Fibroblast of skin of left quadriceps (primary cell): ENCODE results near the gene FGF14.
A peak's percentile ranks its signal among the peaks of the same experiment; 100 is the strongest.

Experiments used
- DNase-seq, 2 experiments: peaks; one replicate each; pipeline ENCODE4 v3.0.0-alpha.2; 2013; ENCODE audit warnings: low read depth in 2 of 2

FGF14 gene

DNA sequence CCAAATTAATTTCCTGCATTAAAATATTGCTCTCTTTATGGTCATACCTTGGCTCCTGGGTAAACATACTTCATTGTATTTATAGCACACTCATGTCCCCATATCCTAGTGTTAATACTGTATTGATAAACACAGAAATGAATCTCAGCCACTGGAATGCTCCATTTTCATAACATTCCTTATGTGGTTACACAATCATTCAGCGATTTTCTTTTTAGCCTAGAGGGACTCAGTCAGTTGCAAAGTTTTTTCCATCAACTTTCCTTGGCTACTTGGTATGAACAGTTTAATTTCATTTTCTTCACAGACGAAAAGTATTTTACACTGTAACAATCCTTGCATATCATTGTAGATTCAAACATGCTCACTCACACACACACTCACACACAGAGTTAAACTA, 471.5 kb downstream of the FGF14 start:
- DNase-seq: no peak

GRCh38 chr13:101925731-101926130, 476.1 kb downstream of the FGF14 start:
- DNase-seq: no peak

DNA sequence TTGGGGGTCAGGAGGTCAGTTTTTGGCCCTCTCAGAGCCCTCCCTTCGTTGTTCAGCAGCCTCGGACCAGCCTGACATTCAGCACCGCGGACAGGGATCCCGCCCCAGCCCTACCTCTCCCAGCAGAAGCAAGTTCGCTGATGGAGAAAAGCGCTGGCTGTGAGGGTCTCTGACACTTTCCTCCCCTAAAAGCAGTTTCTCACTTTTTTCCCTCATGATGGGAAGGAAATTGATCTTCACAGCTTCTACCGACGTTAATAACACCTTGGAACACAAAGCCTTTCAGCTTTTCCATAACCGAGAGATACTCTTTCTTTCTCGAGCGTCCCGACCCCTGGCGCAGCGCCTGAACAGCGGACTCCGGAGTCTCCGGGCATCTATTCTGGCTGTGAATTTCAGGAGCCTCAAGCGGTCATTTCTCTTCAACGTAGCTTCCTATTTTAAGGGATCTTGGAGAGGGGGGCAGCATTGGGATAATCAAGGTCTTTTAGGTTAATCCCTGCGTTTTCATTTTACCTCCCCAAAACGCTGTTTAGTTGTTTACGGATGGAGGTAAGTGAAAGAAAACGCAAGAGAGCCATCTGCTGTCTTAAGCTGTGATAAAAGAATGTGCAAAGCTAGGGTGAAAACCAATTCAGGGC, 482.2 kb downstream of the FGF14 start:
- no peak for DNase-seq

GRCh38 chr13:101917833-101918661, 483.8 kb downstream of the FGF14 start:
- DNase-seq: no peak

GRCh38 chr13:101917475-101917810, 484.4 kb downstream of the FGF14 start:
- no peak for DNase-seq

DNA sequence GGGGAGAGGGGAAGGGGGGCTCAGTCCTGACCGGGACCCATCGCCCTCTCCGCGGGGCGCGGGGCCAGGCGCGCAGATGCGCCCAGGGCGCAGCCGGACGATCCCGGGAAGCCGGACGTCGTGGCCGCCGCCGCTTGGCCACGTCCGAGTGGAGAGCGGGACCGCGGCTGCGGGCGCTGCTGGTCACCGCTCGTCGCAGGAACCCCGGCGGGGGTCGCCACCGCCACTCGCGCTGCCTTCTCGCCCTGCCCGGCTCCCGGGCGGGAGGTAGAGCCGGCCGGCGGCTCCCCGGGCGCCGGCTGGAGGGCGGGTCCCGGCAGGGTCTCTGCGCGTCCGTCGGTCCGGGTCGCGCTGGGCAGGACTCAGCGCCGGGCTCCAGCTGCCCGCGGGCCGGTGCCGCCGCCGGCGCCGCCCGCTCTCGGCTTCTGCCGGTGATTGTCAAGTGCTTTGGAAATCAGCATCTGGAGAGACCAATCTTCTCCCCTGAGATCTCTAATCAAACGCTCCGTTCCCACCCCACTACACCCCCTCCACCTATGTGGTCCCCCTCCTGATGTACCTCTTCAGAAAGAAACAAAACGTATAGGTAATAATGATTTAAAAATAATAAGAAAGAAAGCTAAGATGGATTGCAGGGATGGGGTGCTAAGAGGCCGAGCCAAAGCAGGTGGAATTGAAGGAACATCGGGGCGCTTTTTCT, 484.9 kb downstream of the FGF14 start:
- no peak for DNase-seq

- DNase-seq: no peak
Observed at GRCh38 chr13:101916108-101916774, 485.6 kb downstream of the FGF14 start.

- DNase-seq: no peak
Observed at GRCh38 chr13:101915755-101916107, 486.1 kb downstream of the FGF14 start.

GRCh38 chr13:101915331-101915730, 486.5 kb downstream of the FGF14 start:
- DNase-seq: no peak

DNA sequence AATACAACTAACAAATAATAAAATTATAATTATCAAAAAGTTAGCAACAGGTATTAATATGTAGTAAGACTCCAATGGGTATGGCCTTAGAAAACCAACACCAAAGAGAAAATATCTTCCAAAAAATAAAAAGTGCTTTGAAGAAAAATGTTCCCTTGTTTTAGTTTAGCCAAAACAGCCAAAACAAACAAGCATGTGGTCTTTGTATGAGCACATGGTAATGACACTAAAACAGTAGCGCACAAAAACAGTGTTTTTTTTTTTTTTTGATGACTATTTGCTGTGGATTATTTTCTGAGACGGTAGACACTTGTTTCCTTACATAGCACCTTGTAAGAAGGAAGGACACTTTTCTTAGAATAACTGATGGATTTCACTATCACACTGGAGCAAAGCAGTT, 490.1 kb downstream of the FGF14 start:
- no peak for DNase-seq

DNA sequence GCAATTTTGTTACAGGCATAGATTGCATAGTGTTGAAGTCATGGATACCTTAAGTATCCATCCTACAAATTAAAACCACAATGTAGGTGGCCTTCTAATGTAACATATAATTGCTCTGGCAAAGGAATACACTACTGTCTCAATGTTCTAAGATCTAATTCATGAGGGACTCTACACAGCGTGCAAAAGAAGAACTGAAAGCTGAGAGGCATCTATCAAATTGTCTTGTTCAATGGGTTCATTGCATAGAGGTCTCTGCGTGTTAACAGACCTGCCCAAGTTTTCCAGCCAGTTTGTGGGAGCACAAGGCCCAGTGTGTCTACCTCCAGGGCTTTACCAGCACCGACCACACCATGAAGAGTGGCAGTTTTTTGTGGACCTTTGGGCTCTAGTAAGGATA, 498.0 kb downstream of the FGF14 start:
- DNase-seq: no peak

DNA sequence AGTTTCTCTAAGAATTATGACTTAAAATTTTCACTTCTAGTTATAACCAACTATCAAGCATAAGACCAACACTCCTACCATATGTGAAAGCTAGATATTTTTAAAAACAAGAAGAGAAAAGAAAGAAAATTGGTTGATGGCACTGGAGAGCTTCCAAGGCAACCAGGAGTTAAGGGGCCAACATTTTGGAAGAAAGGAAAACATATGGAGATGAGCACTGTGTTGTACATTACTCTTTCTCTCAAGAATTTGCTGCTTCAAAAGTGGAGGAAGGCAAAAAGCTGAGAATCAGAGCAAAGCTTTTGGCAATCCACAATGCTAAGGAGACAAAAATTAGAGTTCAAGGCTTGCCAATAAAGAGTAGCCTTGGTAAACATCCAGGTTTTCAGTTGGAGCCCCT, 503.2 kb downstream of the FGF14 start:
- DNase-seq: no peak

GRCh38 chr13:101896541-101896940, 505.3 kb downstream of the FGF14 start:
- no peak for DNase-seq

GRCh38 chr13:101893021-101893420, 508.8 kb downstream of the FGF14 start:
- no peak for DNase-seq

- DNase-seq: no peak
Observed at GRCh38 chr13:101892296-101892695, 509.6 kb downstream of the FGF14 start.

GRCh38 chr13:101881593-101881992, 520.3 kb downstream of the FGF14 start:
- no peak for DNase-seq

DNA sequence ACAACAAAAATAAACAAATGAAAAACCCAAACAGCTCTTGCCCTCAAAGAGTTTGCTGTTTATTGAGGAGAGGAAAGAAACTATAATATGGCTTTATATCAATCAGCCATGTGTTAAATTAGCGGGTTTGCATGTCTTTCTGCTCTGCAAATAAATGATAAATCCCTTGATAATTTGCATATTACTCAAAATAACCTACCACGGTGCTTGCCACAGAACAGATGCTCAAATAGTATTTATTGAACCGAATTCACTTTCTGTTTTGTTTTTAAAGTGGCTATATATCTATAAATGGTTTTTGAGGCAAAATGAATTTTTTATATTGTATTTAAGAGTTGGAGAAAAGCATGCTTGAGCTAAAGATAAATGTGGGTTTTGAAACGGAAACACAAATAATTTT, 521.3 kb downstream of the FGF14 start:
- DNase-seq: no peak

DNA sequence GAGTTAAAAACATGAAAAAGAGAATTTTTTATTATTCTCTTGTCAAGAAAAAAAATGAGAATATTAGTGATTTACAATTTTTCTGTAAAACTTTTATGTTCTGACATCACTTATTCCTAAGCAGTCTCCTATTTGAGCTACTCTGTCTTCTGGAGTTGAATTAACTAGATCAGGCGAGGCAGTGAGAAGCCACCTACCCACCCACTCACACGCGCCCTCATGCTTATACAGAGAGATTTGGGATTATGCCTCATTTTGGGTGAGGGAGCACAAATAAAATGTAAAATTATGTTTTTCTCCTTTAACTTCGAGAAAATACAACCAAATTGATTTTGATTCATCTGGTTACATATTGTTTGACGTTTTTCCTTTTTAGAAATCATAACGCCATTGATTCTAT, 524.9 kb downstream of the FGF14 start:
- no peak for DNase-seq

- peak in 1 of 2 experiments; percentile 1 for DNase-seq
Observed at GRCh38 chr13:101875717-101876393, 526.0 kb downstream of the FGF14 start.

DNA sequence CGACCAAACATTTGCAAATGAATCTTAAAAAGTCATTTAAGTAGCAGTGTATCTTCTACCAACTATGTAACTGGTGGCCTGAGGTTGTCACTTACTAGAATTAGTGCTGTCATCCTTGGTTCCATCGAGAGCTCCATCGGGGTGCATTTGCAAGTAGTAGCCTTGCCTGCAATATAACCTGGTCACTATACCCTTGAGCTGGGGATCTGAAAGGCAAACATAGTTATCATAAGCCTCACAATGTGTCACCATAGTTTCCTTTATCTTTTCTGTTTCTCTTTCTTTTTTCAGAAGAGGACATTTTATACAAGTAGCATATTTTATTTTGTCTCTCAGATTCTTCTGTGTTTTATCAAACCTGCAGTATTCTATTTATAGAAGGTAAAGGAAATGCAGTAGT, 526.8 kb downstream of the FGF14 start:
- no peak for DNase-seq

- no peak for DNase-seq
Observed at GRCh38 chr13:101869553-101869952, 532.3 kb downstream of the FGF14 start.
